ENCODE measurements around the gene RUFY3. TPM values are rescaled to one million over a fixed set of nuclear protein-coding genes. Genes with fewer than 3 reads are reported as not detected.

Gene RUFY3
- total RNA-seq, 1 experiment from 2014 or later = 48.0 TPM

- no peak overlapping the region for H3K4me2 ChIP-seq (ENCODE audit: insufficient read depth, insufficient read length, low read length)
- H3K79me2 ChIP-seq (ENCODE audit: insufficient read depth, low read length) = no peaks in the 10 kb centered on the region
- H3K4me1 ChIP-seq (ENCODE audit: insufficient read depth, low read length) = no peaks in the 10 kb centered on the region
- no peak for DNase-seq
- WGBS (ENCODE audit: extremely low coverage, insufficient read length, low lambda C conversion rate) = no CpG with 5 or more reads among the region's 1 CpG
- H3K9ac ChIP-seq (ENCODE audit: extremely low read depth, insufficient read length, low read length) = no peak overlapping the region
- H4K91ac ChIP-seq (ENCODE audit: insufficient read length, low read depth, low read length) = no peak overlapping the region
- no peak overlapping the region for H4K5ac ChIP-seq (ENCODE audit: insufficient read length, low read depth, low read length)
- no peak overlapping the region for H2AFZ ChIP-seq (ENCODE audit: low read length)
- H2BK120ac ChIP-seq (ENCODE audit: low read depth, low read length, poor library complexity, severe bottlenecking) = no peak overlapping the region
- H2BK20ac ChIP-seq (ENCODE audit: low read depth, low read length, poor library complexity, severe bottlenecking) = no peak overlapping the region
- peaks cover 11 to 16% of the 10 kb centered on the region in 2 experiments for H3K4me1 Mint-ChIP-seq
- H3K9me3 Mint-ChIP-seq = no peaks in the 10 kb centered on the region
- no peaks in the 10 kb centered on the region; the same call in 1 of the 2 replicates for H3K27me3 Mint-ChIP-seq (ENCODE audit: low read depth)
- no peak overlapping the region for H2BK5ac ChIP-seq (ENCODE audit: insufficient read length, low read length)
- no peak overlapping the region for H2AK5ac ChIP-seq (ENCODE audit: insufficient read length, low read length)
- no peak overlapping the region for H3K27ac Mint-ChIP-seq
- no peak overlapping the region for H3K14ac ChIP-seq (ENCODE audit: insufficient read depth, low read length)
- no peak overlapping the region for H3K18ac ChIP-seq (ENCODE audit: insufficient read length, low read depth, low read length)
- no peak for TF ChIP-seq CTCF (conservative IDR thresholded peaks at IDR 0.05)
- no peak overlapping the region for H2BK15ac ChIP-seq (ENCODE audit: low read depth, low read length)
- H3K79me1 ChIP-seq (ENCODE audit: insufficient read depth, low read depth, low read length, poor library complexity, severe bottlenecking) = peaks cover 2% of the 10 kb centered on the region
- no peak overlapping the region for H3K27ac ChIP-seq (ENCODE audit: insufficient read length, low read depth, low read length)
- no peaks in the 10 kb centered on the region for H3K36me3 Mint-ChIP-seq (ENCODE audit: insufficient read depth in 1 of 3, low read depth in 3 of 3)
- no peak overlapping the region for H3K4me3 Mint-ChIP-seq
- no peak overlapping the region for H3T11ph ChIP-seq (ENCODE audit: low read length)
- no peak overlapping the region for H4K8ac ChIP-seq (replicated peaks; ENCODE audit: insufficient read length, low read depth, low read length)
- no peak overlapping the region for H2BK12ac ChIP-seq (ENCODE audit: insufficient read length, low read depth, low read length)
- no peaks in the 10 kb centered on the region for H3K23me2 ChIP-seq (ENCODE audit: insufficient read length, low read depth, low read length, poor library complexity, severe bottlenecking)
- no peak overlapping the region for H3K56ac ChIP-seq (ENCODE audit: insufficient read length, low read depth, low read length)
- no peaks in the 10 kb centered on the region for H3K9me3 ChIP-seq (ENCODE audit: control insufficient read depth, low read depth, low read length)
- H3K4ac ChIP-seq (ENCODE audit: low read depth, low read length) = no peak overlapping the region
- no peaks in the 10 kb centered on the region for H3K27me3 ChIP-seq (ENCODE audit: insufficient read depth, low read length)
- H4K20me1 ChIP-seq (ENCODE audit: control insufficient read depth, insufficient read depth, insufficient read length) = no peaks in the 10 kb centered on the region
- H3K23ac ChIP-seq (ENCODE audit: insufficient read length, low read depth, low read length) = no peak overlapping the region
These were observed 15.2 kb downstream of the RUFY3 start for GRCh38 chr4:70737006-70737405.

All from H9 (cell line).